Renal cortex interstitium (tissue), 11 donors: Measurements from ENCODE around the gene FAM118A. TPM values are rescaled to one million over a fixed set of nuclear protein-coding genes. Genes with fewer than 3 reads are reported as not detected.
A peak's percentile ranks its signal among the peaks of the same experiment; 100 is the strongest.
"Not testable (repeated sequence)": the region's sequence is repeated elsewhere in the genome, so short reads cannot be mapped to it uniquely, and the experiment has no call there.

ENCODE experiments used
- DNase-seq, 11 donors: peaks; one replicate each; pipeline ENCODE4 v3.0.0-alpha.2; 2013; ENCODE audit warnings: low read depth in 9 of 11, low spot score in 4 of 11; ENCODE audit errors: extremely low read depth in 1 of 11
- polyA plus RNA-seq, 3 donors: library from polyadenylated mRNA; unstranded; fragments of 120-200 nt; gene quantifications; one replicate each; pipeline ENCODE4 v1.2.1, GENCODE V29; 2013; ENCODE audit not compliant: insufficient read length in 3 of 3

Gene FAM118A
- polyA plus RNA-seq, 3 donors = 19.2 to 84.7 (median 35.0) TPM

- no peak for DNase-seq
Measured at GRCh38 chr22:45276507-45277105, 33.1 kb upstream of the FAM118A start.

GRCh38 chr22:45277720-45278119, 32.0 kb upstream of the FAM118A start:
- not testable (repeated sequence) for DNase-seq

GRCh38 chr22:45278125-45278524, 31.6 kb upstream of the FAM118A start:
- DNase-seq = no peak

GRCh38 chr22:45280587-45280980, 29.1 kb upstream of the FAM118A start:
- no peak for DNase-seq

- no peak for DNase-seq
Measured at GRCh38 chr22:45281010-45281409, 28.7 kb upstream of the FAM118A start.

GRCh38 chr22:45284705-45285262, 24.9 kb upstream of the FAM118A start, which contains the start of gene UPK3A:
Gene UPK3A (plus strand): TSS chr22:45284949. CDS start chr22:45285014, 65 bp downstream.
- DNase-seq = no peak

GRCh38 chr22:45285263-45286058, 24.3 kb upstream of the FAM118A start:
- no peak for DNase-seq

- DNase-seq = no peak
Measured at GRCh38 chr22:45286854-45287551, 22.7 kb upstream of the FAM118A start.

- peak in 1 of 11 donors; percentile 33 for DNase-seq
Measured at GRCh38 chr22:45290410-45290936, 19.3 kb upstream of the FAM118A start.

GRCh38 chr22:45291061-45291930, 18.4 kb upstream of the FAM118A start:
- no peak for DNase-seq

GRCh38 chr22:45291931-45292290, 17.8 kb upstream of the FAM118A start:
- DNase-seq = no peak

GRCh38 chr22:45292731-45293442, 16.8 kb upstream of the FAM118A start:
- no peak for DNase-seq

GRCh38 chr22:45294030-45294429, 15.7 kb upstream of the FAM118A start:
- no peak for DNase-seq

GRCh38 chr22:45295004-45295403, 14.7 kb upstream of the FAM118A start:
- DNase-seq = not testable (repeated sequence)

- DNase-seq = no peak
Measured at GRCh38 chr22:45295492-45295891, 14.2 kb upstream of the FAM118A start.

- DNase-seq = no peak
Measured at GRCh38 chr22:45296628-45297297, 13.0 kb upstream of the FAM118A start.

GRCh38 chr22:45298934-45299505, 10.7 kb upstream of the FAM118A start:
- DNase-seq = no peak
